Adrenal gland (tissue), 12 donors: ENCODE data around the gene IPO11. TPM values are rescaled to one million over a fixed set of nuclear protein-coding genes. Genes with fewer than 3 reads are reported as not detected.
A peak's percentile ranks its signal among the peaks of the same experiment; 100 is the strongest.

Source experiments
- DNase-seq, 7 donors: peaks; one replicate each; pipeline ENCODE4 v3.0.0-alpha.2; 2019 to 2020
- H3K27ac ChIP-seq, 5 donors: fragments of 200-600 bp; sonication (generic) in 4 of 5; 1 replicate in 3 of 5; 2 replicates in 2 of 5; pipeline versions ENCODE4 v1.5.1 to v1.8.0; 2016 to 2020; ENCODE audit warnings: mild to moderate bottlenecking in 1 of 5
- H3K27me3 ChIP-seq: fragments of 200-600 bp; 2 replicates; pipeline ENCODE4 v1.8.0; 2021
- H3K36me3 ChIP-seq, 2 donors: fragments of 200-600 bp; replicated peaks in 1 of 2; 1 replicate in 1 of 2; 2 replicates in 1 of 2; pipeline versions ENCODE4 v1.5.1 to v1.8.0; 2018 to 2022
- H3K4me1 ChIP-seq, 2 donors: fragments of 200-600 bp; replicated peaks in 1 of 2; 1 replicate in 1 of 2; 2 replicates in 1 of 2; pipeline versions ENCODE4 v1.5.1 to v1.8.0; 2018 to 2021
- H3K4me3 ChIP-seq, 4 donors: fragments of 200-600 bp; sonication (generic) in 3 of 4; one replicate each; pipeline ENCODE4 v1.5.1; 2016 to 2018
- H3K9me3 ChIP-seq, 3 donors: fragments of 200-600 bp; sonication (generic) in 1 of 3; replicated peaks in 1 of 3; 1 replicate in 2 of 3; 2 replicates in 1 of 3; pipeline versions ENCODE4 v1.5.1 to v1.8.0; 2016 to 2021
- POLR2A ChIP-seq, 2 donors: fragments of 450-650 bp; IDR thresholded peaks; one replicate each; pipeline ENCODE4 v1.6.1; 2017; ENCODE audit warnings: antibody characterized with exemption in 2 of 2, mild to moderate bottlenecking in 2 of 2, moderate library complexity in 1 of 2
- WGBS, 4 donors: extraction: QIAGEN DNeasy Blood & Tissue Kit in 2 of 4; methylation state at CpG; one replicate each; pipeline versions ENCODE4 v1.1.5 to v1.1.7; 2013 to 2017; 5-methylcytosine and 5-hydroxymethylcytosine counted together
- intact Hi-C, 2 donors: fragments of 100-400 bp; cut with DNase I; formaldehyde crosslinking; loops; one replicate each; pipeline versions ENCODE4 v1.14.1 to v1.15.0; 2022 to 2023
- polyA plus RNA-seq, 3 donors: library from polyadenylated mRNA; stranded (reverse); fragments of 200-250 nt in 2 of 3; fragments of 350-450 nt in 1 of 3; fragmentation: Illumina TruSeq in 1 of 3; extraction: RNeasy Lipid Tissue Mini Kit (QIAGEN cat#74804) in 1 of 3; gene quantifications; one replicate each; pipeline ENCODE4 v1.2.3, GENCODE V29; 2013 to 2014
- total RNA-seq, 9 donors: library from RNA; depleted of rRNA in 4 of 9; stranded (reverse); fragments of >200 nt in 4 of 9; fragments of 120-200 nt in 1 of 9; fragmentation: NEBNext Ultra II Directional in 1 of 9; extraction: Animal tissue kit (Norgen Biotek cat#: 25700) in 1 of 9; gene quantifications; one replicate each; pipeline versions ENCODE4 v1.1.0 to v1.2.4, GENCODE V29; 2013 to 2023
- TF ChIP-seq, protein P1 (sequence below), 6 experiments: fragments of 450-650 bp in 4 of 6; fragments of 200-600 bp in 2 of 6; sonication (generic) in 1 of 6; IDR thresholded peaks; 1 replicate in 5 of 6; 2 replicates in 1 of 6; pipeline versions ENCODE4 v1.5.1 to v1.8.0; 2016 to 2021; ENCODE audit warnings: antibody characterized with exemption in 6 of 6, mild to moderate bottlenecking in 2 of 6, moderate library complexity in 1 of 6
- donor health status: healthy with polysubstance abuse.
- donor health status: Bipolar disorder and iron deficiency.
- donor health status: DM: yes; HTN: yes; CAD: no.
- donor health status: DM: no; HTN: no; CAD: no.
- donor health status: DM: no; HTN: no; CAD: no.
- donor health status: DM: yes; HTN: yes; CAD: no.

The IPO11 gene
- total and polyA plus RNA-seq, 12 donors: 6.0 to 33.3 (median 23.7) TPM

DNA sequence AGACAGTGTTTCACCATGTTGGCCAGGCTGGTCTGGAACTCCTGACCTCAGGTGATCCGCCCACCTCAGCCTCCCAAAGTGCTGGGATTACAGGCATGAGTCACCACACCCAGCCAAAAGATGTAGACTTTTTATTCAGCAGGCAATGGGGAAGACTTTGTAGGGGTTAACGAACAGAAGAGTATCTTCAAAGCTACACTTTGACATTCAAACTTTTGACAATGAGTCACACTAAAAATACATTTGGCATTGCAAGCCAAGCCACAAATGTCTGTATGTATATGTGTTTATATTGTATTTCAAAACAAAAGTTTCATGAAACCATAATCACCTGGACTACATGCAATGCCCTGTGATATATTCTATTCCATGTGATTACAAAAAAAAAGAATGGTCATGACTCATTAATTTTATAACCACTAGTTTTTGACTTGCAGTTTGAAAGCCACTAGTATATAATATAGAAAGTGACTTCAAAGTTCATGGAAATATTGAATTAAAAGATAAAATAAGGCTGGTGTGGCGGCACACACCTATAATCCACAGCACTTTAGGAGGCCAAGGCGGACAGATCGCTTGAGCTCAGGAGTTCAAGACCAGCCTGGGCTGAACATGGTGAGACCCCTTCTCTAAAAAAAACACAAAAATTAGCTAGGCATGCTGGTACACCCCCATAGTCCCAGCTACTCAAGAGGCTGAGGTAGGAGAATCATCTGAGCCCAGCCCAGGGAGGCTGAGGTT lies 17.2 kb upstream of the IPO11 start:
- H3K27me3 ChIP-seq: no peaks in the 10 kb centered on the region
- intact Hi-C loops: no loop called here
- peaks cover 0 to 54% of the 10 kb centered on the region in 2 donors for H3K36me3 ChIP-seq
- H3K27ac ChIP-seq: no peak overlapping the region
- 87 to 94% (median 90%) methylated on average over 5 of the region's 5 CpGs for WGBS, 4 donors
- no peaks in the 10 kb centered on the region for H3K9me3 ChIP-seq
- no peak overlapping the region for H3K4me3 ChIP-seq
- TF ChIP-seq, protein P1, sequence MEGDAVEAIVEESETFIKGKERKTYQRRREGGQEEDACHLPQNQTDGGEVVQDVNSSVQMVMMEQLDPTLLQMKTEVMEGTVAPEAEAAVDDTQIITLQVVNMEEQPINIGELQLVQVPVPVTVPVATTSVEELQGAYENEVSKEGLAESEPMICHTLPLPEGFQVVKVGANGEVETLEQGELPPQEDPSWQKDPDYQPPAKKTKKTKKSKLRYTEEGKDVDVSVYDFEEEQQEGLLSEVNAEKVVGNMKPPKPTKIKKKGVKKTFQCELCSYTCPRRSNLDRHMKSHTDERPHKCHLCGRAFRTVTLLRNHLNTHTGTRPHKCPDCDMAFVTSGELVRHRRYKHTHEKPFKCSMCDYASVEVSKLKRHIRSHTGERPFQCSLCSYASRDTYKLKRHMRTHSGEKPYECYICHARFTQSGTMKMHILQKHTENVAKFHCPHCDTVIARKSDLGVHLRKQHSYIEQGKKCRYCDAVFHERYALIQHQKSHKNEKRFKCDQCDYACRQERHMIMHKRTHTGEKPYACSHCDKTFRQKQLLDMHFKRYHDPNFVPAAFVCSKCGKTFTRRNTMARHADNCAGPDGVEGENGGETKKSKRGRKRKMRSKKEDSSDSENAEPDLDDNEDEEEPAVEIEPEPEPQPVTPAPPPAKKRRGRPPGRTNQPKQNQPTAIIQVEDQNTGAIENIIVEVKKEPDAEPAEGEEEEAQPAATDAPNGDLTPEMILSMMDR (IDR thresholded peaks at IDR 0.05): no peak
- no peak for TF ChIP-seq POLR2A (IDR thresholded peaks at IDR 0.05)
- no peaks in the 10 kb centered on the region for H3K4me1 ChIP-seq
- DNase-seq: no peak

DNA sequence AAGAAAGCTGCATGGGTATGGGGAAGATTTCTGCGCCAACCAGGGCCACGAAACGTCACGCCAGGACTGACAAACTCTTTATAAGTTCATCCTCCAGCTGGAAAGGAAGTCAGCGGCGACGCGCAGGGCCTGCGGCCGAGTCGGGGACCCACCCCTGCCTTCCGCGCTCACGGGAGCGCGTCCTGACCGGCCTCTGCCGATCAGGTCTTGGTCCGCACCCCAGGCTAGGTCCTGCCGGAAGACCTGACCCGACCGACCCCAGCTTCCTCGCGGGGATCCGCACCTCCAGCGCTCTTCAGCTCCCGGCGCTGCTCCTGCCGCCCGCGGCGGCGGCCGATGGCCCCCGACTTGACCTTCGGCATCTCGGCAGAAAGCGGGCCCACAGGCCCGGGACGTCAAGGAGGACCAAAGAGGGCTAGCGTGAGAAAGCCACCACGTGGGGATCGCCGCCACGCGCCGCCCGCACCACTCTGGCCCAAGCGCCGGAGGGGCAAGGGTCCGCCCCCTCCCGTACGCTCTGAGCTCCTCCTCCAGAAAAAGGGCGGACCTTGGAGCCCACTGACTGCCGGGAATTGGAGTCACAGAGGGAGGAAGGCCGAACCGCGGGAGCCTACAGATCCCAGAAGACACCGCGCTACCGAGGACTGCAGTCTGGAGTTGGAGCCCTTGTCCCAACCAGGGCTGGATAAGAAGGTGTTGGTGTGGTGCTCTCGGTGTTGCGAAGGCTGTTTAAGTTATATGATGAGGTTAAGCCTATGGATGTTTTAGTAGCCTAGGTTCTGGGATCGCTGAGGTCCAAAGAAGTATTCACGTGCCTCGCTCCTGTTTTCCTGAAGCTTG lies 8.9 kb upstream of the IPO11 start, which contains the start of gene DIMT1:
TSS of gene DIMT1 (minus strand) at position 495 of the 840 bp plus-strand sequence. CDS start at position 362, 133 bp downstream.
- WGBS, 4 donors: 0 to 1% (median 0%) methylated on average over 14 to 66 of the region's 66 CpGs
- no peaks in the 10 kb centered on the region for H3K9me3 ChIP-seq
- H3K36me3 ChIP-seq: peaks cover 0 to 1% of the 10 kb centered on the region in 2 donors
- peaks cover 11 to 12% of the 10 kb centered on the region in 2 donors for H3K4me1 ChIP-seq
- intact Hi-C loops: no loop called here
- no peaks in the 10 kb centered on the region for H3K27me3 ChIP-seq
- TF ChIP-seq, protein P1 (IDR thresholded peaks at IDR 0.05): no peak
- TF ChIP-seq POLR2A (IDR thresholded peaks at IDR 0.05): peak; percentile 33 to 75
- peak within 1 kb of the TSS; percentile 80 to 96 (median 92) for H3K27ac ChIP-seq
- H3K4me3 ChIP-seq: peak within 1 kb of the TSS; percentile 29 to 74 (median 48)
- peak; percentile 94 to 98 (median 97) for DNase-seq

- H3K27ac ChIP-seq: no peak overlapping the region
- peaks cover 0 to 11% of the 10 kb centered on the region in 2 donors for H3K4me1 ChIP-seq
- no peaks in the 10 kb centered on the region for H3K36me3 ChIP-seq
- intact Hi-C loops: no loop called here
- H3K9me3 ChIP-seq: no peaks in the 10 kb centered on the region
- H3K4me3 ChIP-seq: peak overlapping the region in 1 of 4 donors; percentile 90
- 51 to 55% (median 52%) methylated on average over 3 of the region's 3 CpGs for WGBS, 4 donors
- TF ChIP-seq, protein P1 (IDR thresholded peaks at IDR 0.05): no peak
- no peak for TF ChIP-seq POLR2A (IDR thresholded peaks at IDR 0.05)
- DNase-seq: no peak
- no peaks in the 10 kb centered on the region for H3K27me3 ChIP-seq
Measured at GRCh38 chr5:62413711-62414110, 1.1 kb downstream of the IPO11 start.

- TF ChIP-seq, protein P1 (IDR thresholded peaks at IDR 0.05): no peak
- no peak for TF ChIP-seq POLR2A (IDR thresholded peaks at IDR 0.05)
- H3K4me1 ChIP-seq: peaks cover 0 to 6% of the 10 kb centered on the region in 2 donors
- no peaks in the 10 kb centered on the region for H3K27me3 ChIP-seq
- H3K9me3 ChIP-seq: no peaks in the 10 kb centered on the region
- no peaks in the 10 kb centered on the region for H3K36me3 ChIP-seq
- DNase-seq: no peak
- no peak overlapping the region for H3K4me3 ChIP-seq
- intact Hi-C loops: no loop called here
- H3K27ac ChIP-seq: no peak overlapping the region
- 88 to 94% (median 91%) methylated on average over 4 of the region's 4 CpGs for WGBS, 4 donors
Measured at GRCh38 chr5:62418462-62419076, 6.0 kb downstream of the IPO11 start.
